Measurements from ENCODE around the gene ST6GALNAC6. TPM values are rescaled to one million over a fixed set of nuclear protein-coding genes. Genes with fewer than 3 reads are reported as not detected.

Gene ST6GALNAC6
- total and polyA plus RNA-seq, 2 of the 4 experiments (the other 2 are of a cell fraction), result 35.7 to 48.6 TPM

GRCh38 chr9:127912882-127913281 is 13.5 kb upstream of the ST6GALNAC6 start:
- no peak overlapping the region for H2AFZ ChIP-seq (replicated peaks; ENCODE audit: low read length, poor library complexity)
- H3K9me3 ChIP-seq (ENCODE audit: control insufficient read depth, insufficient read depth, low read length), result no peaks in the 10 kb centered on the region
- TF ChIP-seq BHLHE40 (IDR thresholded peaks at IDR 0.05; ENCODE audit: low read depth, low read length), result no peak
- no peak for TF ChIP-seq MXI1 (IDR thresholded peaks at IDR 0.05; ENCODE audit: borderline replicate concordance, low read depth, low read length)
- no peak for TF ChIP-seq USF2 (IDR thresholded peaks at IDR 0.05; ENCODE audit: low read depth, low read length)
- TF ChIP-seq ELK1 (IDR thresholded peaks at IDR 0.05; ENCODE audit: borderline replicate concordance, low read depth, low read length), result no peak
- TF ChIP-seq MAZ (IDR thresholded peaks at IDR 0.05; ENCODE audit: borderline replicate concordance, low read depth, low read length), result no peak
- TF ChIP-seq POLR2A (IDR thresholded peaks at IDR 0.05; ENCODE audit: low read depth, low read length), result no peak
- TF ChIP-seq NFE2L2 (IDR thresholded peaks at IDR 0.05; ENCODE audit: low read depth, low read length), result no peak
- no peak for TF ChIP-seq FOS (IDR thresholded peaks at IDR 0.05; ENCODE audit: low read depth, low read length)
- no peak for TF ChIP-seq RAD21 (IDR thresholded peaks at IDR 0.05; ENCODE audit: low read length)
- TF ChIP-seq RFX5 (IDR thresholded peaks at IDR 0.05; ENCODE audit: low read depth, low read length), result no peak
- TF ChIP-seq CTCF (conservative IDR thresholded peaks at IDR 0.05; ENCODE audit: low read depth, low read length), result no peak
- no peak for TF ChIP-seq SMC3 (IDR thresholded peaks at IDR 0.05; ENCODE audit: low read depth, low read length)
- TF ChIP-seq MAFK (IDR thresholded peaks at IDR 0.05; ENCODE audit: low read depth, low read length), result no peak
- no peak overlapping the region for H2BK120ac ChIP-seq (ENCODE audit: low read depth, low read length)
- H2AK5ac ChIP-seq (ENCODE audit: low read depth, low read length), result no peak overlapping the region
- H4K91ac ChIP-seq (ENCODE audit: insufficient read depth, low read depth, low read length), result no peak overlapping the region
- H2BK15ac ChIP-seq (ENCODE audit: low read depth, low read length), result no peak overlapping the region
- H2AK9ac ChIP-seq (replicated peaks; ENCODE audit: low read depth, low read length, poor library complexity), result no peak overlapping the region
- H3K4me3 ChIP-seq (ENCODE audit: insufficient read depth, low read depth, low read length), result no peak overlapping the region
- ATAC-seq (ENCODE audit: low read depth), result no peak
- no CpG with 5 or more reads among the region's 5 CpGs for WGBS, 2 experiments (ENCODE audit: extremely low coverage in 2 of 2, insufficient read length in 1 of 2)
- H3K4me2 ChIP-seq (ENCODE audit: low read depth, low read length), result no peak overlapping the region
- H3K9me1 ChIP-seq (ENCODE audit: insufficient read depth, low read length), result peaks cover 2% of the 10 kb centered on the region; the same call in 1 of the 2 replicates
- peaks cover 31% of the 10 kb centered on the region for H3K36me3 ChIP-seq (ENCODE audit: control insufficient read depth, insufficient read depth, low read length)
- H2BK5ac ChIP-seq (ENCODE audit: low read depth, low read length, poor library complexity, severe bottlenecking), result no peak overlapping the region
- H4K5ac ChIP-seq (ENCODE audit: low read depth, low read length), result no peak overlapping the region
- no peak overlapping the region; the same call in 1 of the 2 replicates for H3K4ac ChIP-seq (ENCODE audit: low read depth, low read length)
- ChIA-PET POLR2A (ENCODE audit: unreplicated experiment) (interaction anchor here (0.6 kb wide), 1 partner anchor 155 kb away, joined by 3 read pairs; the partner anchor contains the start of gene SLC25A25), CTCF (interaction anchor here (0.8 kb wide), 1 partner anchor 9 kb away, joined by 3 read pairs; no protein-coding TSS in a partner anchor)
- H4K8ac ChIP-seq (ENCODE audit: low read depth in 2 of 2, low read length in 2 of 2), result no peak overlapping the region
- in situ Hi-C loops (cut with MboI; ENCODE audit: low sequenced_read_pairs) (no loop called here), dilution Hi-C loops (cut with HindIII; ENCODE audit: low sequenced_read_pairs, unreplicated experiment) (no loop called here), intact Hi-C loops (cut with micrococcal nuclease) (loop anchor here (10.0 kb wide), 1 partner anchor 298 kb away; the partner anchor contains the start of gene STXBP1)
- H3K23ac ChIP-seq (ENCODE audit: low read depth, low read length), result no peak overlapping the region
- no peak overlapping the region for H3K9ac ChIP-seq (ENCODE audit: low read depth, low read length)
- H4K20me1 ChIP-seq (ENCODE audit: insufficient read depth, low read length), result 0 out of 2 replicates have a peak, but pooled peaks cover 4% of the 10 kb centered on the region
- no peak overlapping the region for H3K18ac ChIP-seq (ENCODE audit: low read depth, low read length)
- no peak overlapping the region for H3K27ac ChIP-seq (ENCODE audit: insufficient read depth, low read length)
- no peak overlapping the region for H3K14ac ChIP-seq (replicated peaks; ENCODE audit: low read depth, low read length)
- H3K79me1 ChIP-seq (ENCODE audit: low read depth in 1 of 2, low read length in 2 of 2), result peaks cover 4 to 31% of the 10 kb centered on the region in 2 experiments
- DNase-seq, result no peak
- BruUV-seq (replicated peaks), result no TSS peak
- H2BK20ac ChIP-seq (ENCODE audit: low read depth, low read length), result no peak overlapping the region; the same call in 1 of the 2 replicates
- H3K27me3 ChIP-seq (ENCODE audit: control insufficient read depth, insufficient read depth, low read length), result no peaks in the 10 kb centered on the region
- peaks cover 15% of the 10 kb centered on the region for H3K4me1 ChIP-seq (ENCODE audit: control insufficient read depth, insufficient read depth, low read length)
- H3K56ac ChIP-seq (ENCODE audit: extremely low read depth, insufficient read depth, low read length), result no peak overlapping the region

Measured in IMR-90 (cell line).